ENCODE data around the gene PTPA. TPM values are rescaled to one million over a fixed set of nuclear protein-coding genes. Genes with fewer than 3 reads are reported as not detected.

Gene PTPA
- total and polyA plus RNA-seq, 10 donors, result 38.8 to 107 (median 88.5) TPM

DNA sequence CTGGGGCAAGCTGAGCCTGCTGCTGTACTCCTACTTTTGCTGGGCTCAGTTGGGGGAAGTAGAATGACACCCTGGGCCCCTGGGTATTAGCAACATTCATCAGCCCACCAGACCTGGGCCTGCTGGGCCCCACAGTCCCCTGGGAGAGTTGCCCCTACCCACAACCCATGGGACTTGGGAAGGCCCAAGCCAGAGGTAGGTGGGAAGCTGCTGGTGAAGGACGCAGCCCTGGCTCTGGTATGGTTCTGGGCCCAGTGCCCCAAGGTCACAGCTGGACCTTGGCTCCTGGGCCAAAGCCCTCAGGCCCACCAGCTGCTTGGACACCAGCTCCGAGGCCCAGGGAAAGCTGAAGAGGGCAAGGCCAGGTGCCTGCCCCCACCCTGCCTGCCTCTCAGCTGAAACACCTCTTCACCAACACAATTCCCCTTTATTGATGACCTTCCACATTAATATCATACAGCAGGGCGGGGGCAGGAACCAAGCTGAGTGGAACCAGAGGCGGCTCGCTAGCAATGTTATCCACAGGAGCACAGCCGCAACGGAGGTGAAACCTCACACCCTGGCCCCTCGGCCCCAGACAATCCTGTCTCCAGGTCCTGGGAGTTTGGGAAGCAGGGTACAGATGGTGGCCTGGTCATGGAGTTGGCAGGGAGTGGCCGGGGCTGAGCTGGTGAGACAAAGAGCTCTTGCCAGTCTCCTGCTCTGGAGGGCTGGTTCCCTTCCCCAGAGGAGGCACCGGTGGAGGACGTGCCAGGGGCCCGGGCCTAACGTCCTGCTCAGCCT is 16.6 kb upstream of the PTPA start:
- no peaks in the 10 kb centered on the region for H3K27me3 ChIP-seq (replicated peaks in 1 of 7)
- no peaks in the 10 kb centered on the region for H3K9me3 ChIP-seq
- H3K4me1 ChIP-seq, result peaks cover 0 to 18% (median 9%) of the 10 kb centered on the region in 6 donors
- peaks cover 0 to 58% (median 20%) of the 10 kb centered on the region in 6 donors for H3K36me3 ChIP-seq
- no peak for DNase-seq
- 62 to 79% (median 73%) methylated on average over 13 of the region's 13 CpGs for WGBS, 5 donors
- TF ChIP-seq POLR2AphosphoS5 (IDR thresholded peaks at IDR 0.05) (peak in 1 of 3 donors; percentile 35), POLR2A (IDR thresholded peaks at IDR 0.05) (no peak)
- peak overlapping the region in 7 of 8 donors; percentile 30 to 75 (median 65) for H3K27ac ChIP-seq
- intact Hi-C loops (cut with DNase I; ENCODE audit: low total_unique reads), result no loop called here
- no peak overlapping the region for H3K4me3 ChIP-seq

GRCh38 chr9:129095170-129095667 is 16.0 kb upstream of the PTPA start:
- 92 to 94% (median 93%) methylated on average over 17 to 21 of the region's 21 CpGs for WGBS, 5 donors
- DNase-seq, result no peak
- H3K27ac ChIP-seq, result peak overlapping the region in 6 of 8 donors; percentile 46 to 75 (median 68)
- peaks cover 0 to 53% (median 14%) of the 10 kb centered on the region in 6 donors for H3K36me3 ChIP-seq
- H3K4me3 ChIP-seq, result no peak overlapping the region
- TF ChIP-seq POLR2AphosphoS5 (IDR thresholded peaks at IDR 0.05) (no peak), POLR2A (IDR thresholded peaks at IDR 0.05) (no peak)
- TF ChIP-seq, protein P1, sequence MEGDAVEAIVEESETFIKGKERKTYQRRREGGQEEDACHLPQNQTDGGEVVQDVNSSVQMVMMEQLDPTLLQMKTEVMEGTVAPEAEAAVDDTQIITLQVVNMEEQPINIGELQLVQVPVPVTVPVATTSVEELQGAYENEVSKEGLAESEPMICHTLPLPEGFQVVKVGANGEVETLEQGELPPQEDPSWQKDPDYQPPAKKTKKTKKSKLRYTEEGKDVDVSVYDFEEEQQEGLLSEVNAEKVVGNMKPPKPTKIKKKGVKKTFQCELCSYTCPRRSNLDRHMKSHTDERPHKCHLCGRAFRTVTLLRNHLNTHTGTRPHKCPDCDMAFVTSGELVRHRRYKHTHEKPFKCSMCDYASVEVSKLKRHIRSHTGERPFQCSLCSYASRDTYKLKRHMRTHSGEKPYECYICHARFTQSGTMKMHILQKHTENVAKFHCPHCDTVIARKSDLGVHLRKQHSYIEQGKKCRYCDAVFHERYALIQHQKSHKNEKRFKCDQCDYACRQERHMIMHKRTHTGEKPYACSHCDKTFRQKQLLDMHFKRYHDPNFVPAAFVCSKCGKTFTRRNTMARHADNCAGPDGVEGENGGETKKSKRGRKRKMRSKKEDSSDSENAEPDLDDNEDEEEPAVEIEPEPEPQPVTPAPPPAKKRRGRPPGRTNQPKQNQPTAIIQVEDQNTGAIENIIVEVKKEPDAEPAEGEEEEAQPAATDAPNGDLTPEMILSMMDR (IDR thresholded peaks at IDR 0.05 in 8 of 11, conservative IDR thresholded peaks at IDR 0.05 in 3 of 11), result no peak
- no peaks in the 10 kb centered on the region for H3K9me3 ChIP-seq
- H3K4me1 ChIP-seq, result peaks cover 0 to 18% (median 9%) of the 10 kb centered on the region in 6 donors
- H3K27me3 ChIP-seq (replicated peaks in 1 of 7), result no peaks in the 10 kb centered on the region
- intact Hi-C loops (cut with DNase I; ENCODE audit: low total_unique reads), result no loop called here

DNA sequence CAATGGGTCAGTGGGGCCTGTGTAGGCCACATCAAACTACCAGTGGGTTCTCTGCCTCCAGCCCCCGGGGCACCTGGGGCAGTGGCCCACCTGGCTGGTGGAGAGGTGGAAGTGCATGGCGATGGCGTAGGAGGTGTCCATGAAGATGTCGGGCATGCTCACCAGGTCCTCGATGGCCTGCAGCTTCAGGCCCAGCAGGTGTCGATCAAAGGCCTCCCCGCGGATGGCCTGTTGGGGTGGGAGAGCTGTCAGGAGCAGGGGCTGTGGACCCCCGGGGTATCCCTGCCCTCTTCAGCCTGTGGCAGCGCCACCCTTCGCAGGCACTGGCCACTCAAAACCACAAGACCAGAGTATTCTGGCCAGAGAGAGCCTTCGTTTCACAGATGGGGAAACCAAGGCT is 15.3 kb upstream of the PTPA start:
- TF ChIP-seq POLR2AphosphoS5 (IDR thresholded peaks at IDR 0.05), result no peak
- DNase-seq, result no peak
- no peak overlapping the region for H3K4me3 ChIP-seq
- no peaks in the 10 kb centered on the region for H3K9me3 ChIP-seq
- WGBS, 5 donors, result 84 to 100% (median 93%) methylated on average over 4 to 12 of the region's 12 CpGs
- no peaks in the 10 kb centered on the region for H3K27me3 ChIP-seq (replicated peaks in 1 of 7)
- H3K27ac ChIP-seq, result peak overlapping the region in 4 of 8 donors; percentile 59 to 75 (median 69)
- intact Hi-C loops (cut with DNase I; ENCODE audit: low total_unique reads), result no loop called here
- H3K36me3 ChIP-seq, result peaks cover 0 to 49% (median 13%) of the 10 kb centered on the region in 6 donors
- H3K4me1 ChIP-seq, result peaks cover 0 to 18% (median 9%) of the 10 kb centered on the region in 6 donors

DNA sequence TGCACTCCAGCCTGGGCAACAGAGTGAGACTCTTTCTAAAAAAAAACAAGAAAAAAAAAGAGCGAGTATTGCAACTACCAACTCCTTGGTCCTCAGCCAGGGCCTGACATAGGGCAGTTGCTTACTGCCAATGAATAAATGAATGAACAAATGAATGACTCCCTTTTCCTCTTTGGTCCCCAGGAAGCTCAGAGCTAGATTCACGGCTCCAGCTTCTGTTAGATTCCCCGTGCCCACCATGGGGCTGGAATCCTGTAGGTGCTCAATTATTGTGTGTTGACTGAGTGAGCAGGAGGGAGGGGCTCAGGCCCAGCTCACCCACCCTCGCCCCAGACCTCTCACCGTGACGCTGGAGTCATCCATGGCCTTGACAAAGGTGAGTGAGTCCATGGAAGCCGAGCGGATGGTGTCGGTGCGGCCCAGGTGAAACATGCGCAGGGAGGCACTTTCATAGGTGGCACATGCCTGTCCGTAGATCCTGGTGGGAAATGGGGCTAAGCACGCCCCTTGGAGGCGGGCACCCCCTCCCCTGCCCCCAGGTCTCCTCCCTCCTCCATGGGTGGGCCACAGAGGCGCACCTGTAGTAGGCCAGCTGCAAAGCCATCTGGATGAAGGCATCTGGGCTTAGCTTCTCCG is 13.4 kb upstream of the PTPA start:
- TF ChIP-seq POLR2A (IDR thresholded peaks at IDR 0.05) (no peak), POLR2AphosphoS5 (IDR thresholded peaks at IDR 0.05) (no peak)
- TF ChIP-seq, protein P1 (IDR thresholded peaks at IDR 0.05 in 8 of 11, conservative IDR thresholded peaks at IDR 0.05 in 3 of 11), result no peak
- intact Hi-C loops (cut with DNase I; ENCODE audit: low total_unique reads), result no loop called here
- no peak overlapping the region for H3K27ac ChIP-seq
- H3K4me1 ChIP-seq, result peaks cover 0 to 18% (median 9%) of the 10 kb centered on the region in 6 donors
- H3K4me3 ChIP-seq, result no peak overlapping the region
- DNase-seq, result no peak
- 91 to 96% (median 93%) methylated on average over 15 to 16 of the region's 16 CpGs for WGBS, 5 donors
- H3K27me3 ChIP-seq (replicated peaks in 1 of 7), result no peaks in the 10 kb centered on the region
- H3K36me3 ChIP-seq, result peaks cover 0 to 62% (median 13%) of the 10 kb centered on the region in 6 donors
- no peaks in the 10 kb centered on the region for H3K9me3 ChIP-seq

GRCh38 chr9:129098328-129098727 is 12.9 kb upstream of the PTPA start:
- TF ChIP-seq POLR2A (IDR thresholded peaks at IDR 0.05), result no peak
- whole genome bisulfite sequencing, 5 donors, result 88 to 96% (median 93%) methylated on average over 6 to 11 of the region's 11 CpGs
- Histone ChIP-seq H3K4me3 (no peak overlapping the region), H3K4me1 (peaks cover 0 to 18% (median 9%) of the 10 kb centered on the region in 6 donors), H3K27ac (no peak overlapping the region), H3K27me3 (replicated peaks in 1 of 7) (no peaks in the 10 kb centered on the region), H3K9me3 (no peaks in the 10 kb centered on the region), H3K36me3 (peaks cover 0 to 62% (median 13%) of the 10 kb centered on the region in 6 donors)
- intact Hi-C loops (cut with DNase I; ENCODE audit: low total_unique reads), result no loop called here
- no peak for DNase-seq

All from spleen (tissue), 11 donors.